Stimulated activated CD8-positive, alpha-beta memory T cell treated with anti-CD3 and anti-CD28 coated beads, Interleukin-12 subunit alpha, Interleukin-12 subunit beta, amount 100 ng/mL, for 24 hours (primary cell): ENCODE measurements around the gene GCLM.
A peak's percentile ranks its signal among the peaks of the same experiment; 100 is the strongest.
"Not testable (repeated sequence)": the region's sequence is repeated elsewhere in the genome, so short reads cannot be mapped to it uniquely, and the experiment has no call there.

ENCODE experiments used
- DNase-seq: peaks from one replicate; pipeline ENCODE4 v3.0.0-alpha.2; 2020; ENCODE audit errors: extremely low read depth

Gene GCLM

DNA sequence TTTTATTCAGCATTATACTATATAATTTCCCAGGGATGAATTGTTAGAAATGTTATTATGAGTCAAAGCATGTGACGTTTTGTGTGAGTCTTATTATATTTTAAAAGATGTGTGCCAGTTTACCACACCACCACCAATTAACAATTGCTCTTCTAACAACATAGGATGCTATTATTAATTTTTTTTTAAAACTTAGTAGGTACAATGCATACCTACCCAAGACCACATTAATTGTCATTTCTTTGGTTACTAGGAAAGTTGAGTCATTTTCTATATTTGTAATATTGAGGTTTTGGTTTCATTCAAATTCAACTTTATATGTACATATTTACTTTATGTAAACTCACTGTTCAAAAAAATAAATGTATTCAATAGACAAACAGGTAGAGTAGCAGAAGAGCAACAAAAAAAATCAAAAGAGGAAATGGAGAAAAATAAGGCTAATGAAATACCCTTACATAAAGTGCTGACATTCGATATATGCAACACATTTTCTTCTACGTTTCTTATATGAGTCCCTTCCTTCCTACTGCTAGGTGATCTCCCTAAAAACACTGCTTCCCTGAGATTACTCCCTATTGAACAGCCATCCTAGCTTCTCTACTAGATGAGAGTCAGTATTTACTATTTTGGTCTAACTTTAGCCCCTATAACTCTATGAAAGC is 9.6 kb downstream of the GCLM start:
- DNase-seq, result no peak

DNA sequence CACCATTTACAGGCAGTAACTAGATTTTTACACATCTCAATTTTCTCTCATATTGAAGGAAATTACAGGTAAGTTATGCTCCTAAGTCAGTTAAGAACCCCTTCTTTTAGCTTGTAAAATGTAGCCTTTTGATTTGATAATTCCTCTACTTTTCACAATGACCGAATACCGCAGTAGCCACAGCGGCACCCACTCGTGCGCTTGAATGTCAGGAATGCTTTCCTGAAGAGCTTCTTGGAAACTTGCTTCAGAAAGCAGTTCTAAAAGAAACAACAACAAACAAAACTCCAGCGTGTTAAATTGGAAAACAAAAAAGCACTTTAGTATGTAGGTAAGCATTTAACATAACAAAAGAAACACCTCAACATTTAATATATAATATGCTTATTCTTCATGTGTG is 20.3 kb downstream of the GCLM start:
- DNase-seq, result no peak

DNA sequence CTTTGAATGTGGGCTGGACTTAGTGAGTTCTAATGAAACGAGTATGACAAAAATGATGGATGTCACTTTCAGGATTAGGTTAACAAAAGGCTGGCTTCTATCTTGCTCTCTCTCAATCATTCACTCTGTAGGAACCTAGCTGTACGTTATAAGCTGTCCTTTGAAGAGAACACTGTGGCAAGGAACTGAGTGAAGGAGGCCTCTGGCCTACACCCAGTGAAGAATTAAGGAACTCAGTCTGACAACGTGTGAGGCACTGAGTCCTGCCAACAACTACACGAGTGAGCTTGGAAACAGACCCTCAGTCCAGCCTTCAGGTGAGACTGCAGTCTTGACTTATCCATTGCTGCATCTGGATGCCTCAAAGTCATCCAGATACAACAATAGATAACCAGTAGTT is 27.0 kb downstream of the GCLM start:
- no peak for DNase-seq

GRCh38 chr1:93880731-93881130 is 28.5 kb downstream of the GCLM start:
- DNase-seq, result no peak

DNA sequence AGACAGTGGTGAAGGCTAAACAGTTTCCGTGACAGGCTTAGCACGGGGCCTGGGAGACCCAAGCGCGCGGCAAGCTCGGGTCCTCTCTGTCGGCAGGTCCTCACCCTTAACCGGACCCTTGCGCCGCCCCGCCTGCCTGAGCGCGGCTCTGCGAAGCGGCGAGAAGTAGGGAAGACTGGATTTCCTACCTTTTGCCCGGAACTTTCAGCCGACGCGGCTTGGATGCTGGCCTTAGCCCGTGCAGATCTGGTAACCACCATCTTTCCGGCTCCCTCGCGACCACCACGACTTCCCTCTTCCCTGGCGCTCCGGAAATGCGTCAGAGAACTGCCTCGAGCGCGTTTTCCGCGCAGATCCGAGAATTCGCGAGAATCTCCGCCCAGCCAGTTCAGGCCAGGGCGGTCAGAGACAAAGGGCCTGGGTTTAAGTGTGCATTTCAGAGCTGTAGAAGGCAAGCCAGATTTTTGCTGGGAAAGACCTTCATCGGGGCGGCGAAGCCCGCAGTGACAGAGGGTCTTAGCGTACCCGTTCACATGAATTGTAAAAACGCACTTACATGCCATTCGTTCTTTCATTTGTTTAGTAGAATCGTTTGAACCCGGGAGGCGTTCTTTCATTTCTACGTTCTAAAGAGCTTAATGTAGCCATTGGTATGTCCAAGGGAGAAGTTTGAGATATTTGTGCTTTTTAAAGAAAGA is 30.2 kb downstream of the GCLM start, which contains the start of gene DNTTIP2:
DNTTIP2 (minus strand) TSS at position 318 of the 698 bp plus-strand sequence; CDS start at position 260, 58 bp downstream.
- DNase-seq, result peak; percentile 82

DNA sequence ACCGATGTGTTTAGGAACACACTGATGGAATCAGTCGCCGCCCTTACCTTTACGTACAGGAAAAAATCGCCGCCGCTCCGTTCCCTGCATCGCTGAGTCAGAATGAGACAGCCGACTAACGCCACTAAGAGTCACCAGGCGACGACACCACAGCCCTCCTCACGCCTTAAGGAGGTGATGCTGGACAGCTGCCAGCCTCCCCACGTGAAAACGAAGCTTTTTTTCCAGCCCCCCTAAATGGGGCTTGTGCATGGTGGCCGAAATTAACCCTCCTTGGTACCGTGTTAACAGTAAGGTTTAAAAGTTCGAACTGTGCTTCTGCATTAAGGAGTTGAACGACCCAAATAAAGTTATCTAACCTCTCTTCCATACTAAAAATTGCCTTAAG is 30.7 kb downstream of the GCLM start:
- peak; percentile 47 for DNase-seq

GRCh38 chr1:93877529-93877928 is 31.7 kb downstream of the GCLM start:
- no peak for DNase-seq

GRCh38 chr1:93876244-93876643 is 33.0 kb downstream of the GCLM start:
- no peak for DNase-seq

DNA sequence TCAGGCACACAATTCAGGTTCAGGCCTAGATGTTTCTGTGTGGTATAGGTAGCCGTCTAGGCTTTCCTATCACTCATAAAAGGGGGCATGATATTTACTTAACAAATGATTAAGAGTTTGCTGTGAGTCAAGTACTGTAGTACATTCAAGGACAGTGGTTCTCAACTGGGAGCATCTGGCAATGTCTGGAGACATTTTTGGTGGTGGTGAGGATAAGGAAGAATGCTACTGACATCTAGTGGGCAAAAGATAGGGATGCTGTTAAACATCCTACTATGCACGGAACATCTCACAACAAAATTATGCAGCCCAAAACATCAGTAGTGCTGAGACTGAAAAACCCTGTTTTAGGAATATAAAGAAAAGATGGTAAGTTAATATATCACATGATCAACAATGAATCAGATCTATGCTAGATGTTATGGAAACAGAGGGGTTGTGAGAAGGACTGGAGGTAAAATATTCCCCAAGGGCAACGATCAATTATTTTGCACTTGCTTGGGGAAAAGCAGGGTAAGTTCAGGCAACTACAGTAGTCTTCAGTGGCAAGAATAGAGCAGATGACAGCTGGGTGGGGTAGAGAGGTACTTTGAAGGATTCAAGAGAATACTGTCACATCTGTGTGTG is 35.1 kb downstream of the GCLM start:
- no peak for DNase-seq

- no peak for DNase-seq
Observed at GRCh38 chr1:93871366-93871765, 37.9 kb downstream of the GCLM start.

DNA sequence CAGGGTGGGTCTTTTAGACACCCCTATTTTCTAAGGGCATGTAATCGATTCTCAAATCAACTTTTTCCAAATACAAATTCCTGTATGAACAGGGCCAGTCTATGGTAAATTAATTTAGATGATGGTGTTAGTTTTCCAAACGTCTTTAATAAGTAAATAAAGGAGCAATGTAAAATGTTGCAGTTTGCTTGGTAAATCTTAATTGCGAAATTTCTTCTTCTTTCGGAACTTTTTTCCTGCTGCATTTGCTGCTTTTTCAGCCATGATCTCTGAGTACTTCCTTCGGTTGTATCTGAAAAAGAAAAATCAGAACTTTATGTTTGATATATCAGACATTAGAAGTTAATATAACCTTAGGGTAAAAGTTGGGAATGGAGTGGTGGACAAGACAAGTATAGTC is 39.6 kb downstream of the GCLM start:
- no peak for DNase-seq

GRCh38 chr1:93868492-93868891 is 40.7 kb downstream of the GCLM start:
- not testable (repeated sequence) for DNase-seq

DNA sequence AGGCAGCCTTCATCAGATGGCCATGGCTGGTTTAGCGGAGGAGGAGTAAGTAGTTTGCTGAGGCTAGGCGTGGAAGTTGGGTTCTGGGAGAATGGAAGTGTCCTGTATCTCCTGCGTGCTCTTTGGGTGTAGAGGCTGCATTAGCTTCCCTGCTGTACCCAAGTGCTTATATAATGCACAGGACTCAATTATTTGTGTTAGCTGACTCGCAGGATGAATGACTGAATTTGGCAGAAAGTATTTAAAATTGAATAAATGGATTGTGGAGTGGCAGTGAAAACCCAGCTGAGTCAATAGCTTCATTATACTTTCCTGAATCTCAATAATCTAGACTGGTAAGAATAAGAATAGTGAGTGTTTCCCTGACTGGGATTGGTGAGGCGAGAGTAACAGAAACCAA is 44.0 kb downstream of the GCLM start:
- no peak for DNase-seq

GRCh38 chr1:93864175-93864574 is 45.1 kb downstream of the GCLM start:
- DNase-seq, result no peak

DNA sequence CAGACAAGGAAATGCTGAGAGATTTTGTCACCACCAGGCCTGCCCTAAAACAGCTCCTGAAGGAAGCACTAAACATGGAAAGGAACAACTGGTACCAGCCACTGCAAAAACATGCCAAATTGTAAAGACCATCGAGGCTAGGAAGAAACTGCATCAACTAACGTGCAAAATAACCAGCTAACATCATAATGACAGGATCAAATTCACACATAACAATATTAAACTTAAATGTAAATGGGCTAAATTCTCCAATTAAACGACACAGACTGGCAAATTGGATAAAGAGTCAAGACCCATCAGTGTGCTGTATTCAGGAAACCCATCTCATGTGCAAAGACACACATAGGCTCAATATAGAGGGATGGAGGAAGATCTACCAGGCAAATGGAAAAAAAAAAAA is 51.6 kb downstream of the GCLM start:
- not testable (repeated sequence) for DNase-seq

DNA sequence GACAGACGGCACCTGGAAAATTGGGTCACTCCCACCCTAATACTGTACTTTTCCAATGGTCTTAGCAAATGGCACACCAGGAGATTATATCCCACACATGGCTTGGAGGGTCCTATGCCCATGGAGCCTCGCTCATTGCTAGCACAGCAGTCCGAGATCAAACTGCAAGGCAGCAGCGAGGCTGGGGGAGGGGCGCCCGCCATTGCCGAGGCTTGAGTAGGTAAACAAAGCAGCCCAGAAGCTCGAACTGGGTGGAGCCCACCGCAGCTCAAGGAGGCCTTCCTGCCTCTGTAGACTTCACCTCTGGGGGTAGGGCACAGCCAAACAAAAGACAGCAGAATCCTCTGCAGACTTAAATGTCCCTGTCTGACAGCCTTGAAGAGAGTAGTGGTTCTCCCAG is 53.2 kb downstream of the GCLM start:
- DNase-seq, result not testable (repeated sequence)

- DNase-seq, result no peak
Observed at GRCh38 chr1:93853940-93854339, 55.3 kb downstream of the GCLM start.

- no peak for DNase-seq
Observed at GRCh38 chr1:93851878-93852277, 57.4 kb downstream of the GCLM start.

DNA sequence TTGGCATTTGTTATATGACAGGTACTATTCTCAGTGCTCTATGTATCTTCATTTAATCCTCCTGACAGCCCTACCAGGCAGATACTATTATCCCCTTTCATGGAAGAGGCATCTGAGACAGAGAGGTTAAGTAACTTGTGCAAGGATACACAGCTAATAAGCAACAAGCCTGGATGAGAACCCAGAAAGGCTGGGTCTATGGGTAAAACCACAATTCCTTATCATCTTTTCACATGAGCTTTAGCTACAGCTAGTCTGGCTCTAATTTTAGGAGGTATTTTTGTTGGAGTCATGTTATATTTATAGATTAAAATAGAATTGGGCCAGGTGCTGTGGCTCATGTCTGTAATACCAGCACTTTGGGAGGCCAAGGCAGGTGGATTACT is 57.9 kb downstream of the GCLM start:
- no peak for DNase-seq

DNA sequence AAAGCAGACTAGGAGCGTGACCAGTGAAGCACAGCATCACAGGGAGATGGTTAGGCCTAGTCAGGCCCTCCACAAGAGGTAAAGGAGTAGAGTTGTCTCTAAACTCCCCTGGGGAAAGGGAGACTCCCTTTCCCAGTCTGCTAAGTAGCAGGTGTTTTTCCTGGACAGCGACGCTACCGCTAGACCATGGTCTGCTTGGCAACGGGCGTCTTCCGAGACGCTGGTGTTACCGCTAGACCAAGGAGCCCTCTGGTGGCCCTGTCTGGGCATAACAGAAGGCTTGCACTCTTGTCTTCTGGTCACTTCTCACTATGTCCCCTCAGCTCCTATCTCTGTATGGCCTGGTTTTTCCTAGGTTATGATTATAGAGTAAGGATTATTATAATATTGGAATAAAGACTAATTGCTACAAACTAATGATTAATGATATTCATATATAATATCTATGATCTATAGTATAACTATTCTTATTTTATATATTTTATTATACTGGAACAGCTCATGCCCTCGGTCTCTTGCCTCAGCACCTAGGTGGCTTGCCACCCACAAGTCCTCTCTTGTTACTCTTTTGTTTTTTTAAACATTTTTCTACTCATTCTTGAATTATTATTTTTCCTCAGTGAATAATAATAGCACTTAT is 58.4 kb downstream of the GCLM start:
- not testable (repeated sequence) for DNase-seq

DNA sequence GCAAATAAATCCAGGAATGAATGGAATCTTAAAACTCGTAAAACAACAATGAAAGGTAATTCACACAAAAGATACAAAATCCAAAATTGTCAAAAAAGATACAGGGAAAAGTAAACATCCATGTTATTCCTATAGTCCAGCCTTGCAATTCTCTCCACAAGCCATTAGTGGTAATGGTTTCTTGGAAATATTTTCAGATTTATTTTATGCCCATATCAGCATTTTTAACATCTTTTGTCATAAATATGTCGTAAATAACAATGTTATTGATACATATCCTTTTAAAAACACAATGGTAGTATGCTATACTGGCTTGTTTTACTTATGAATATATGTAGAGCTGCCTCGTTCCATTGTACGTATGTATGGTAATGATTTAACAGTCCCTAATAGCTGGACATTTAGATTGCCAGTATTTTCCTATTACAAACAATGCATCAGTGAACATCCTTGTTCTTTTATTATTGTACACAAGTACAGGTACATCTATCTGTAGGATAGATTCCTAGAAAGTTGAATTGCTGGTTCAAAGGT is 60.8 kb downstream of the GCLM start:
- DNase-seq, result no peak

- no peak for DNase-seq
Observed at GRCh38 chr1:93847811-93848288, 61.4 kb downstream of the GCLM start.
